GM18505 (cell line): ENCODE data around the gene LYAR.

Source experiments
- ATAC-seq: cut with Tn5 transposase; IDR thresholded peaks from one replicate; pipeline ENCODE4 v1.9.1; 2021; ENCODE audit not compliant: unreplicated experiment
- POLR2A ChIP-seq: IDR thresholded peaks from 4 replicates; pipeline ENCODE4 v1.6.1; 2011; ENCODE audit warnings: borderline replicate concordance; ENCODE audit not compliant: insufficient read depth, insufficient read length; ENCODE audit errors: extremely low read depth

Gene LYAR

GRCh38 chr4:4233610-4234009, 56.3 kb downstream of the LYAR start:
- no peak for ATAC-seq
- no peak for TF ChIP-seq POLR2A

- TF ChIP-seq POLR2A = no peak
- no peak for ATAC-seq
Measured at GRCh38 chr4:4228356-4228668, 61.6 kb downstream of the LYAR start.

GRCh38 chr4:4227510-4228355, 62.2 kb downstream of the LYAR start:
- TF ChIP-seq POLR2A = no peak

GRCh38 chr4:4226606-4227438, 63.1 kb downstream of the LYAR start, which contains the start of gene OTOP1:
TSS of gene OTOP1 (minus strand) at chr4:4226929. CDS start at chr4:4226864, 65 bp downstream.
- no peak for ATAC-seq
- TF ChIP-seq POLR2A = no peak

More at GRCh38 chr4:4227510-4228355, 62.2 kb downstream of the LYAR start:
- no peak for ATAC-seq

- ATAC-seq = no peak
Measured at GRCh38 chr4:4225915-4226605, 63.9 kb downstream of the LYAR start.

More at GRCh38 chr4:4225915-4226605, 63.9 kb downstream of the LYAR start:
- TF ChIP-seq POLR2A = no peak
